HG02623 (cell line): Measurements from ENCODE around the gene TTC28.
"Not testable (repeated sequence)": the region's sequence is repeated elsewhere in the genome, so short reads cannot be mapped to it uniquely, and the experiment has no call there.

Experiments
- ATAC-seq: cut with Tn5 transposase; IDR thresholded peaks from one replicate; pipeline ENCODE4 v1.9.1; 2021; ENCODE audit warnings: moderate library complexity; ENCODE audit not compliant: unreplicated experiment

TTC28 gene

DNA sequence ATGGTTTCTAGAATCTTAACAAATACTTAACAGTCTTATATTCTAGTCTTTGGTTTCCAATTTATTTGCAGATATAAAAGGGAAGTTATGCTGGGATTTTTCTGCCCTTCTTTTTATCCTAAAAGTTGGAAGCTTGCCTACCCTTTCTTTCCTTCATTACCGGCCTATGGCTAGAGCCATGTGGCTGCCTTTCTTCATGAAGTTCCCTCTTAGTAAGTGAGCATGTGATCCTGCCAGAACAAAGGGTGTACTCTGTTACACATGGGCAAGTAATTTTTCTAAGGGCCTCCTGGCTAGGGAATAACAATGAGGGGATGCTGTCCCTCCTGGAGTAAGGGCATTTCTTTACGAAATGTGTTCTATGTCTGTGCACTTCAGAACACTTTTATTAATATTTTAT lies 508.5 kb downstream of the TTC28 start:
- ATAC-seq = no peak

DNA sequence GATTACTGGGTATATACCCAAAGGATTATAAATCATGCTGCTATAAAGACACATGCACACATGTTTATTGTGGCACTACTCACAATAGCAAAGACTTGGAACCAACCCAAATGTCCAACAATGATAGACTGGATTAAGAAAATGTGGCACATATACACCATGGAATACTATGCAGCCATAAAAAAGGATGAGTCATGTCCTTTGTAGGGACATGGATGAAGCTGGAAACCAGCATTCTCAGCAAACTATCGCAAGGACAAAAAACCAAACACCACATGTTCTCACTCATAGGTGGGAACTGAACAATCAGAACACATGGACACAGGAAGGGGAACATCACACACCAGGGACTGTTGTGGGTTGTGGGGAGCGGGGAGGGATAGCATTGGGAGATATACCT lies 510.3 kb downstream of the TTC28 start:
- ATAC-seq = not testable (repeated sequence)

DNA sequence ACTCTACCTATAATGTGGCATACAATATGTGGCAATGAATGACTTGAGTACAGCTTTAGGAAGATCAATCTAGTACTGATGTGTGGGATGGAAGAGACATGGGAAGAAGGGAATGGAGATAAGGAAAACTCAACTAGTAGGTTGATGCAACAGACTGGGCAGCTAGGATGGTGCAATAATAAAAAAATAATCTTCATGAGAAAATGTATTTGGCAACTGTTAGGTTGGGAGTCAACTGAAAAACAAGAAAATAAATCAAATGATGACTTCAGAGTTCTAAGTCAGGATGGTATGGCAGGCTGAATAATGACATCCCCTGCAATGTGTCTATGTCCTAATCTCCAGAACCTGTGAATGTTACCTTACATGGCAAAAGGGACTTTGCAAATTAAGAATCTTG lies 523.8 kb downstream of the TTC28 start:
- ATAC-seq = no peak

- ATAC-seq = no peak
Observed at GRCh38 chr22:28154861-28155260, 524.8 kb downstream of the TTC28 start.

- ATAC-seq = no peak
Observed at GRCh38 chr22:28151151-28151816, 528.4 kb downstream of the TTC28 start.

GRCh38 chr22:28148816-28149465 lies 530.7 kb downstream of the TTC28 start:
- ATAC-seq = no peak

DNA sequence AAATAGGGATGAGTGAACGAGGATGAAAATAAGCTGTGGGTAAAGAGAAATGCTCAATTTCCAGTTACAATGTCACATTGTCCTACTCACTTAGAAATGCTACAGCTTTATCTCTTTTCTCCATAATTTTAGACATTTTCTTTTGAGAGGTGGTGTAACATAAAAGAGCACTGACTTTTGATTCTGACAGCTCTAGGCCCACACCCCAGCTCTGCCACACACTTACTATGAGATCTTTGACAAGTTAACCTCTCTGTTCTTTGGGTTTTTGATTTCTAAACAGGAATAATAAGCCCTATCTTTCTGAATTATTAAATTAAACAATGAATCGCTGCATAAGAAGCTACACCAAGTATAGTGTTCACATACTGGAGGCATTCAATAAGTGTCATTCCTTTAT lies 532.2 kb downstream of the TTC28 start:
- ATAC-seq = no peak

- no peak for ATAC-seq
Observed at GRCh38 chr22:28146401-28147314, 533.0 kb downstream of the TTC28 start.

DNA sequence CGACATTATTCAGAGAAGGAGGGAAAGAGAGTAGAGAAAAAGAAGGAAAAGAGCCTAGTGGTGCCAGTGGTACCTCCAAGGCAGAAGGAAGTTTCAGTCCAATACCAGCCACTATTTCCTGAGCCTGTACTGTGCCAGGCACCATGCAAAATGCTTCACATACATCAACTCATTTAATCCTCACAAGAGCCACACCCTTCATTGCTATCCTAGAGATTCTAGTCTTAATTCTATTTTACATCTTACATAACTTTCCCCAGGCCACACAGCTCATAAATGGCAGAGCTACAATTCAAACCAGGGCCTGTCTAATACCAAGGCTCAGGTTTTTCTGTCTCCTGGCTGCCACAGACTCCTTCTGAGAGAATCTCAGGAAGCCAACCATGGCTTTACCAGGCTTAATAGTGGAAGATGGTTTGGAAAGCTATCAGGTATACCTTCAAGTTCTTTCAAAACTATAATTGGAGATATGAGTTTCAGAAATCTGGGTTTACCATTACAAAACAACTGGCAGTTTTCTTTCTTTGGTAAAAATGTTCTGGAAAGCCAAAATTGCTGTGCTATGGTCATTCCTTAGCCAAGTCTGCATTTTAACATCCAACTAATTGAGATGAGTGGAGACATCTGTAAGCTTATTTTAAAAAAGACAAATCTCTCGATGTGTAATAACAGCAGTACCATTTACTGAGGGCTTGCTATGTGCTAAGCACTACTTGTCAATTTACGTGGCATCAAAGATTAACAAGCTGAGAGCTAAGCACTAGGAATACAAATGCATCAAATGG lies 535.5 kb downstream of the TTC28 start:
- ATAC-seq = no peak

DNA sequence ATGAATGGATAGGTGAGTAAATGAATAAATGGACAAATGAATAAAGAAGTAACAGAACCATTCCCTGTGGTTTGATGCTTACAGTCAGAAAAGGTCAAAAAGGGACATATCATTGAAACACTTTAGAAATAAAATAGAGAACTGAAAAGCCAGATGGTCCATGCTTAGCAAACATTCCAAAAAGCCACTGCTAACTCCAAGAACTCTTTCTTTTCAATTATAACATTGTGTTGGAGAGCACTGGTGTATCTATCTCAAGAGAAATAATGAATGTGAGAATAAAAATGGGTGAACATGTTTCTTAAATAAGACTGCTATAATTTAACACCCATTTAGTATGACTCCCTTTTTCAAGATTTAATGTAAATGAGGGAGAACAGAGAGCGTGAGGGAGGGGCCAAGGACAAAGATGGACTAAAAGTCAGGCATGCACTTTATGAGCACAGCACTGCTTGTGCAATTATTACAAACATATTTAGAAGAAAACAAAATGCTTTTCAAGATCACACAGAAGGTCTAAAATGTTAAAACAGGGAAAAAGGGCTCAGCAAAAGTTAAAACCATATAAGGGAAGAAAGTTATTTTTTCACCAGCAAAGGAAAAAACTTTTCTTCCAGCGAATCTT lies 536.3 kb downstream of the TTC28 start:
- no peak for ATAC-seq

DNA sequence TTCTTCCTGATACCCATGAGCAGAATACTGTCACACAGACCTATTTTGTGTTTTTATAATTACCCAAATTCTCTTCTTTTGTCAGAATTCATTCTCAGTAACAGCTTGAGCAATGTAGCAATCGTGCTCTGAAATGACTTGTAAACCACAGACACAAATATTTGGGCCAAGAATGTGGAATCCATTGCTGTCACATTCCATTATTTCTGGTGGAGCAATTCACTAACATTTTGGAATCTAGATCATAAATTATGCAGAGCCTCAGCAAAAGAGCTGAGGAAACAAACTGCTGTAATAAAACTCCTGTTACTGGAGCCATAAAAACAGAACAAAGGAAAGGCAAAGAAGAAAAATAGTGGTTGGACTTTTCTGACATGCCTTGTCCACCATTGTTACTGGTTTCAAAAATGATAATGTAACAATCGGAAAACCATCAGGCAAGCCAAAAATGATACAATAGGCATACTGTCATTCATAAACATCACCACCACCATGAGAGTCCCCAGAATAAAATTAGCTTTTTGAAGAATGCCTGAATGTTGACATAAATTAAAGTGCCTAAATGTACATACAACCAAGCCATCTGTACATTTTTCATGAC lies 537.2 kb downstream of the TTC28 start:
- ATAC-seq = no peak

GRCh38 chr22:28141614-28142013 lies 538.0 kb downstream of the TTC28 start:
- no peak for ATAC-seq

GRCh38 chr22:28139961-28140360 lies 539.7 kb downstream of the TTC28 start:
- no peak for ATAC-seq

DNA sequence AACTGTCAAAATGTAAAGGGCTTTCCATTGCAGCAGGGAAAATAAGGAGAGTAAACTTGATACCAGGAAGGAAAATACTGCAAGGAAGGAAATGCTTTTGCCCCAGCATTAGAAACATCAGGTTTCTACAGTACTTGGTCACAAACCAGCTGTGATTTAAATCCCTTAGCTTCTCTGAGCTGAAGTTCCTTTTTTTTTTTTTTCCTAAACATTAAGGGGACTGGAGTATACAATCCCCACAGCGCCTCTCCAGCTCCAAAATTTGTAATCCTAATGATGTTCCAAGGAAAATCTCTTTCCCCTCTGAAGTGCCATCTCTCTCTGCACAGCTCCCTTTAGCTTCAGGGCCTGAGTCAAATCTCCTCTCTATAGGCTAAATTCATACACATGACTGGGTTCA lies 540.1 kb downstream of the TTC28 start:
- ATAC-seq = no peak

GRCh38 chr22:28137036-28137435 lies 542.6 kb downstream of the TTC28 start:
- no peak for ATAC-seq

DNA sequence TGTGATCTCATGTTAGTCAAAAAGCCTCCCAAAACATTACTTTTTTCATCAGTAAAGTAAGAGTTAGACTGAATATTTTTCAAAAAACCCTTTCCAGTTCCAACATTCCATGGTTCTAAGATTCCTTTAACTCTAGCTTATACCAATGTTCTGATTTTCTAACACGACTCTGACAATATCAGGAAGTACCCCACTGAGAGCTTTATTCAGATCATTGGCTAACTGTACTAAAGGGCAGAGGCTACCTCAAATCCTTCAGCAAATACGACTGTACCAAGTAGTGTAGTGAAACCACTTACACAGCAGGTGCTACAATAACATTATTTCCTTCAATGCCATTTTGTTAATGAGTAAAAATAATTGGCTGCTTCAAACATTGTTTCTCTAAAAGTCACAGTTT lies 547.2 kb downstream of the TTC28 start:
- ATAC-seq = no peak

GRCh38 chr22:28129319-28129962 lies 550.2 kb downstream of the TTC28 start:
- no peak for ATAC-seq

- no peak for ATAC-seq
Observed at GRCh38 chr22:28128827-28129226, 550.8 kb downstream of the TTC28 start.

DNA sequence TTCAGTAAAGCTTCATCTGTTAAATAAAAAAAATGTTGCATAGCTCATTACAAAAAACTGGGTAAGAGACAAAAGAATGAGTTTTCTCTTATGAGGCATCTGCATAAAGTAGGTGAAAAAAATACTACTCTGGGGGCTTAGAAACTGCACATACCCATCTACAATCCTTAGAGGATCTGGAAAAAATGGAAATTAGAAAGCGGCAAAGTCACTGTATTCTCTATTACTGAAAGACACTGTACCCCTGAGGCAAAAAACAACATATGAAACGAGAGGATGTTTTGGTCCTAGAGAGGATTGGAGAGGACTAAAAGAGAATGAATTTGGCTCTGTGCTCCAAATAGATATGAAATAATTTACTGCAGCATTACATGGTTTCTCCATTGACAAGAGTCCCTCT lies 553.8 kb downstream of the TTC28 start:
- ATAC-seq = no peak
